Suppressor macrophage treated with lipopolysaccharide for 1 hour (primary cell): ENCODE measurements around the gene SOX13.
"Not testable (repeated sequence)": the region's sequence is repeated elsewhere in the genome, so short reads cannot be mapped to it uniquely, and the experiment has no call there.

Source experiments
- DNase-seq, 3 donors: peaks; one replicate each; pipeline ENCODE4 v3.0.0-alpha.2; 2020 to 2022

The SOX13 gene

GRCh38 chr1:204087893-204088528 lies 15.1 kb downstream of the SOX13 start:
- DNase-seq: no peak

- DNase-seq: no peak
Observed at GRCh38 chr1:204088596-204088995, 15.7 kb downstream of the SOX13 start.

GRCh38 chr1:204089044-204089751 lies 16.3 kb downstream of the SOX13 start:
- no peak for DNase-seq

- not testable (repeated sequence) for DNase-seq
Observed at GRCh38 chr1:204090132-204090531, 17.2 kb downstream of the SOX13 start.

- DNase-seq: no peak
Observed at GRCh38 chr1:204091066-204091465, 18.2 kb downstream of the SOX13 start.

GRCh38 chr1:204091787-204092312 lies 18.9 kb downstream of the SOX13 start:
- no peak for DNase-seq

GRCh38 chr1:204092632-204093420 lies 19.9 kb downstream of the SOX13 start:
- DNase-seq: no peak

- DNase-seq: no peak
Observed at GRCh38 chr1:204093421-204093717, 20.5 kb downstream of the SOX13 start.

- no peak for DNase-seq
Observed at GRCh38 chr1:204093781-204094180, 20.9 kb downstream of the SOX13 start.

GRCh38 chr1:204094313-204094729 lies 21.4 kb downstream of the SOX13 start:
- no peak for DNase-seq

- peak in 1 of 3 donors; percentile 61 for DNase-seq
Observed at GRCh38 chr1:204094856-204095634, 22.1 kb downstream of the SOX13 start.

- no peak for DNase-seq
Observed at GRCh38 chr1:204096931-204097330, 24.0 kb downstream of the SOX13 start.

GRCh38 chr1:204098683-204099082 lies 25.8 kb downstream of the SOX13 start:
- no peak for DNase-seq

- DNase-seq: not testable (repeated sequence)
Observed at GRCh38 chr1:204099754-204100153, 26.8 kb downstream of the SOX13 start.

GRCh38 chr1:204102029-204102611 lies 29.2 kb downstream of the SOX13 start:
- DNase-seq: peak in 2 of 3 donors; percentile 20 to 29

GRCh38 chr1:204102739-204103430 lies 30.0 kb downstream of the SOX13 start:
- DNase-seq: peak; percentile 41 to 61 (median 61)

- no peak for DNase-seq
Observed at GRCh38 chr1:204103431-204103741, 30.5 kb downstream of the SOX13 start.

GRCh38 chr1:204104331-204105130 lies 31.6 kb downstream of the SOX13 start:
- peak; percentile 21 to 28 (median 24) for DNase-seq

GRCh38 chr1:204105131-204105515 lies 32.2 kb downstream of the SOX13 start:
- DNase-seq: no peak

- no peak for DNase-seq
Observed at GRCh38 chr1:204106825-204107224, 33.9 kb downstream of the SOX13 start.

GRCh38 chr1:204107892-204108291 lies 35.0 kb downstream of the SOX13 start:
- no peak for DNase-seq
